HL-60 (cell line): ENCODE results near the gene GPC5.

Source experiments
- GABPA ChIP-seq: IDR thresholded peaks from 2 replicates; pipeline ENCODE4 v1.6.1; 2012; ENCODE audit warnings: low read depth
- POLR2AphosphoS5 ChIP-seq: IDR thresholded peaks from 2 replicates; pipeline ENCODE4 v1.6.1; 2012; ENCODE audit warnings: low read depth
- TF ChIP-seq, protein P1 (sequence below): IDR thresholded peaks from one replicate; pipeline ENCODE4 v1.5.1; 2011; ENCODE audit warnings: low read length, control low read depth, inconsistent platforms; ENCODE audit not compliant: insufficient read depth
- TF ChIP-seq, protein P2 (sequence below): IDR thresholded peaks from 2 replicates; pipeline ENCODE4 v1.6.1; 2012; ENCODE audit warnings: low read depth; ENCODE audit not compliant: insufficient replicate concordance

DNA sequence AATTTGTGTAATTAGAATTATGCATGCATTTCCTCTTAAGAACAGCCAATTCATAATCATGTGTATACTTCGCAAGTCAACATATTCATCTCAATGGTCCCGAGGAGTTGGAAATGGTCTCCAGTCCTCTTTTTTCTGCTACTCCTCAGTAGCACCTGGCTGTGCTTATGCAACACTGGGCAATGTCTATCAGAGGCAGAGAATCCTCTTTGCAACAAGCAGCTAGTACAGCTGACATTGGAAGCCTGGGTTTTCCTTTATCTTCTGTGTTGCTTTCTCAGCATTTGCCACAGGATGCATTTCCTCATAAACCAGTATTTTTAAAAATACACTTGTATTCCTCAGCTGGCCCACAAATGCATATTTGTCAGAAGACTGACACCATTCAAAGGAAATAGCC, 1422.9 kb downstream of the GPC5 start:
- TF ChIP-seq, protein P1, sequence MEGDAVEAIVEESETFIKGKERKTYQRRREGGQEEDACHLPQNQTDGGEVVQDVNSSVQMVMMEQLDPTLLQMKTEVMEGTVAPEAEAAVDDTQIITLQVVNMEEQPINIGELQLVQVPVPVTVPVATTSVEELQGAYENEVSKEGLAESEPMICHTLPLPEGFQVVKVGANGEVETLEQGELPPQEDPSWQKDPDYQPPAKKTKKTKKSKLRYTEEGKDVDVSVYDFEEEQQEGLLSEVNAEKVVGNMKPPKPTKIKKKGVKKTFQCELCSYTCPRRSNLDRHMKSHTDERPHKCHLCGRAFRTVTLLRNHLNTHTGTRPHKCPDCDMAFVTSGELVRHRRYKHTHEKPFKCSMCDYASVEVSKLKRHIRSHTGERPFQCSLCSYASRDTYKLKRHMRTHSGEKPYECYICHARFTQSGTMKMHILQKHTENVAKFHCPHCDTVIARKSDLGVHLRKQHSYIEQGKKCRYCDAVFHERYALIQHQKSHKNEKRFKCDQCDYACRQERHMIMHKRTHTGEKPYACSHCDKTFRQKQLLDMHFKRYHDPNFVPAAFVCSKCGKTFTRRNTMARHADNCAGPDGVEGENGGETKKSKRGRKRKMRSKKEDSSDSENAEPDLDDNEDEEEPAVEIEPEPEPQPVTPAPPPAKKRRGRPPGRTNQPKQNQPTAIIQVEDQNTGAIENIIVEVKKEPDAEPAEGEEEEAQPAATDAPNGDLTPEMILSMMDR, result no peak
- TF ChIP-seq POLR2AphosphoS5 (no peak), GABPA (no peak)
- TF ChIP-seq, protein P2, sequence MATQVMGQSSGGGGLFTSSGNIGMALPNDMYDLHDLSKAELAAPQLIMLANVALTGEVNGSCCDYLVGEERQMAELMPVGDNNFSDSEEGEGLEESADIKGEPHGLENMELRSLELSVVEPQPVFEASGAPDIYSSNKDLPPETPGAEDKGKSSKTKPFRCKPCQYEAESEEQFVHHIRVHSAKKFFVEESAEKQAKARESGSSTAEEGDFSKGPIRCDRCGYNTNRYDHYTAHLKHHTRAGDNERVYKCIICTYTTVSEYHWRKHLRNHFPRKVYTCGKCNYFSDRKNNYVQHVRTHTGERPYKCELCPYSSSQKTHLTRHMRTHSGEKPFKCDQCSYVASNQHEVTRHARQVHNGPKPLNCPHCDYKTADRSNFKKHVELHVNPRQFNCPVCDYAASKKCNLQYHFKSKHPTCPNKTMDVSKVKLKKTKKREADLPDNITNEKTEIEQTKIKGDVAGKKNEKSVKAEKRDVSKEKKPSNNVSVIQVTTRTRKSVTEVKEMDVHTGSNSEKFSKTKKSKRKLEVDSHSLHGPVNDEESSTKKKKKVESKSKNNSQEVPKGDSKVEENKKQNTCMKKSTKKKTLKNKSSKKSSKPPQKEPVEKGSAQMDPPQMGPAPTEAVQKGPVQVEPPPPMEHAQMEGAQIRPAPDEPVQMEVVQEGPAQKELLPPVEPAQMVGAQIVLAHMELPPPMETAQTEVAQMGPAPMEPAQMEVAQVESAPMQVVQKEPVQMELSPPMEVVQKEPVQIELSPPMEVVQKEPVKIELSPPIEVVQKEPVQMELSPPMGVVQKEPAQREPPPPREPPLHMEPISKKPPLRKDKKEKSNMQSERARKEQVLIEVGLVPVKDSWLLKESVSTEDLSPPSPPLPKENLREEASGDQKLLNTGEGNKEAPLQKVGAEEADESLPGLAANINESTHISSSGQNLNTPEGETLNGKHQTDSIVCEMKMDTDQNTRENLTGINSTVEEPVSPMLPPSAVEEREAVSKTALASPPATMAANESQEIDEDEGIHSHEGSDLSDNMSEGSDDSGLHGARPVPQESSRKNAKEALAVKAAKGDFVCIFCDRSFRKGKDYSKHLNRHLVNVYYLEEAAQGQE, result no peak
